Non-pigmented ciliary epithelial cell (primary cell): ENCODE measurements around the gene SLC5A2.

ENCODE experiments used
- DNase-seq: peaks from one replicate; pipeline ENCODE4 v3.0.0-alpha.2; 2010; ENCODE audit warnings: low read depth

SLC5A2 gene

DNA sequence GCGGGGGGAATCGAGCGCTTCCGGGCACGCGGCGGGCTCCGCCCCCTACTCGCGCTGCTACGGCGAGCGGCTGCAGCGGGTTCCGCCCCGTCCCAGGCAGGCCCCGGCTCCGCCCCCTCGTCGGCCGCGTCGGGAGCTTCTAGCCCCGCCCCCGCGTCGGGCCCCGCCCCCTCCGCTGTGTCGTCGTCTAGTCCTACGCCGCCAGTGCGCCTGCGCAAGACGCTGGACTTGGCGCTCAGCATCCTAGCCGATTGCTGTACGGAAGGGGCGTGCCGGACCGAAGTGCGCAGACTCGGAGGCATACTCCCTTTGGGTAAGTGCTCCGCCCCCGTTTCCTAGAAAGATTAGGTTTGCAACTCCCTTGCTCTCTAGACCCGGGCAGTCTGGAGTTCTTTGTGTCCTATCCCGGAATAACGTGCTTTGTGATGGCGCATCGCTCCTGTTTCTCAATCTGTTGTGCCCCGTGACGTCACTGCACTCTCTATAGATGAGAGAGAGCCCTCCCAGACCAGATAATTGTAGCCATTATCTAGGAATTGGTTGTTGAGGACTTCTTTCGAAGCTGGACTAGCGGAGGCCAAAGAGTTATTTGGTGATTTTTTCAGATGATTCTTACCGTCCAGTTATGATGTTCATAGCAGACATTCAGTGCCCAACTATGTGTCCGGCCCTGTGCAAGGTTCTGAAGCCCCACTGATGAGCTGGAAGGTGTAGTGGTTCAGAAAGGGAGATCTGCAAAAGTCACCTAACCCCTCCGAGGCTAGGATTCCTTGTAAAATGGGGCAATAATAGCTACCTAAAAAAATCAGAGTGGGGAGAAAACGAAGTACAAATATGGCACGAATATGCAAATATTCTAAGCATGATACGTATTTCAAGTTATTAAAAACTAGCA lies 23.0 kb upstream of the SLC5A2 start:
- DNase-seq, result peak; percentile 96

DNA sequence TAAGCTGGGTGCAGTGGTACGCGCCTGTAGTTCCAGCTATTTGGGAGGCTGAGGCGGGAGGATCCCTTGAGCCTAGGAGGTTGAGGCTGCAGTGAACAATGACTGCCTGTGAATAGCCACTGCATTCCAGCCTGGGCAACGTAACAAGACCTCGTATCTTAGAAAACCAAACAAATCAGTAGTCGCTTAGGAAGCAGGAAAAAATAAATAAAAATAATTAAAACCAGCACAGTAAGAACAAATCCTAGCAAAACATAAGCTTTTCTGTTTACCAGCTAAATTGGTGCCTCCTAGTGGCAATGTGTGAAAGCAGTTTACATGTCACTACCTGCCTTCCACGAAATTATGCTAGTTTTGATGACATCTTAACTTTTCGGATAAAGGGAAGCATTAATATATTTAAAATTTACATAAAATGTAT lies 22.3 kb upstream of the SLC5A2 start:
- DNase-seq, result no peak

DNA sequence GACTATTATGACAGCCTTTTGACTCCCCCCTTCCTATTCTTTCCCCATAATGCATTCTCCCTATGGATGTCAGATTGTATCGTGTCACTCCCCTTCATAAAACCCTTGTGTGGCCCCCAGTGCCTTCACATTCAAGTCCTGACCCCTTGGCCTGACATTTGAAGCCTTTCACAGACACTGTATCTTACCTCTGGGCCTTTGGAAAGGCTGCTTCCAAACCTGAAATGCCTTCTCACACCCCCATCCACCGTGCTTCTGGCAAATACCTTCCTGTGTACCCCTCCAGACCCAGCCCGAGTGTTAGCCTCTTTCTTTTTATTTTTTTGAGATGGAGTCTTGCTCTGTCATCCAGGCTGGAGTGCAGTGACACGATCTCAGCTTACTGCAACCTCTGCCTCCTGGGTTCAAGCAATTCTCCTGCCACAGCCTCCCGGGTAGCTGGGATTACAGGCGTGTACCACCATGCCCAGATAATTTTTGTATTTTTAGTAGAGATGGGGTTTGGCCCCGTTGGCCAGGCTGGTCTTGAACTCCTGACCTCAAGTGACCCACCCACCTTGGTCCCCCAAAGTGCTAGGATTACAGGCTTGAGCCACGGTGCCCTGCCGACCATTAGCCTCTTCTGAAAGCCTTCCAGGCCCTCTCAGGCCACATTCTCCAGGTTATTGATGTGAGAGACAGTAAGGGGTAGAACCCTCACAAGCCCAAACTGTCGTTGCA lies 21.6 kb upstream of the SLC5A2 start:
- no peak for DNase-seq

DNA sequence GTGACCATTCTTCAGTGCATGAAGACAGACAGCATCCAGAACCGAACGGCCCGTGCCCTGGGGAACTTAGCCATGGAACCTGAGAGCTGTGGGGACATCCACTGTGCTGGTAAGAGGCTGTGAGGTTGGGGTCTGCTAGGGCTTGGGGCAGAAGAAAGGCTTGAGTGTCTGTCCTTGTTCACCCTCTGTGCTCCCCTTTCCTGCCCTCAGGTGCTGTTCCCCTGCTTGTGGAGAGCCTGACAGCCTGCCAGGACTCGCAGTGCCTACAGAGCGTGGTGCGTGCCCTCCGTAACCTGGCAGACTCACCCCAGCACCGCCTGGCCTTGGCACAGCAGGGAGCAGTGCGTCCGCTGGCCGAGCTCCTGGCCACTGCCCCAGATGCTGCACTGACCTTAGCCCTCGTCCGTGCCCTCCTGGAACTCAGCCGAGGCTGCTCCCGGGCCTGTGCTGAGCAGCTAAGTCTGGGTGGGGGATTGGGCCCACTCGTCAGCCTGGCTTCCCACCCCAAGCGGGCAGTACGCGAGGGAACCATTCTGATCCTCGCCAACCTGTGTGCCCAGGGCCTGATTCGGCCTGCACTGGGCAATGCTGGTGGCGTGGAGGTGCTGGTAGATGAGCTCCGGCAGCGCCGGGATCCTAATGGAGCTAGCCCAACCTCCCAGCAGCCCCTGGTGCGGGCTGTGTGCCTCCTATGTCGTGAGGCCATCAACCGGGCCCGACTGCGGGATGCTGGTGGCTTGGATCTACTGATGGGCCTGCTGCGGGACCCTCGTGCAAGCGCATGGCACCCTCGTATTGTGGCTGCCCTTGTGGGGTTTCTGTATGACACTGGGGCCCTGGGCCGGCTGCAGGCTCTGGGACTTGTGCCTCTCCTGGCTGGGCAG lies 20.8 kb upstream of the SLC5A2 start:
- DNase-seq, result no peak

DNA sequence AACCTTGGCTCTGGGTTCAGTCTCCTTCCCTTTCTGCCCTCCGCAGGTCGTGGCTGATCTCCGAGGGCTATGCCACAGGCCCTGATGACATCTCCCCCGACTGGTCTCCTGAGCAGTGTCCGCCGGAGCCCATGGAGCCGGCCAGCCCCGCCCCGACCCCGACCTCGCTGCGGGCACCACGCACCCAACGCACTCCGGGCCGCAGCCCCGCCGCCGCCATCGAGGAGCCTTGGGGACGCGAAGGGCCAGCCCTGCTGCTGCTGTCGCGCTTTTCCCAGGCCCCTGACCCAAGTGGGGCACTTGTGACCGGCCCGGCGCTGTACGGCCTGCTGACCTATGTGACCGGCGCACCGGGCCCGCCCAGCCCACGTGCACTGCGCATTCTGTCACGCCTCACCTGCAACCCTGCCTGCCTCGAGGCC lies 18.6 kb upstream of the SLC5A2 start:
- DNase-seq, result no peak

DNA sequence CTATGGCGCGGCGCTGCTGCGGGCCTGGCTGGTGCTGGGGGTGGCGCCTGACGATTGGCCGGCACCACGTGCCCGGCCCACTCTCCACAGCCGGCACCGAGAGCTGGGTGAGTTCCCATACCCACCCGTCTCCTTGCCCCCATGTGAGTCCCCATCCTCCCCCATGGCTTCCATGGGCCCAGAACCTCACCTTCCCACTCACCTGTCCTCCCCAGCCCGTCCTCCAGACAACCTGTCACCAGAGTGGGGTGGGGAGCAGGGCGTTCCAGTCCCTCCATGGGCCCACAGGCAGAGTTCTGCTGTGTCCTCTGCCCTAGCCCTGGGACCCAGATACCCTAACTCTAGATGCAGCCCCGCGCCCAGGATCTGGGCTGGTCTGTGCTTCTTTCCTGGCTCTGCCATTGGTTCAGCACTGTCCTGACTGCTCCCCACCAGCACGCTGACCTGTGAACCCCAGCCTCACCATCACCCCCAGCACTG lies 18.1 kb upstream of the SLC5A2 start:
- no peak for DNase-seq

DNA sequence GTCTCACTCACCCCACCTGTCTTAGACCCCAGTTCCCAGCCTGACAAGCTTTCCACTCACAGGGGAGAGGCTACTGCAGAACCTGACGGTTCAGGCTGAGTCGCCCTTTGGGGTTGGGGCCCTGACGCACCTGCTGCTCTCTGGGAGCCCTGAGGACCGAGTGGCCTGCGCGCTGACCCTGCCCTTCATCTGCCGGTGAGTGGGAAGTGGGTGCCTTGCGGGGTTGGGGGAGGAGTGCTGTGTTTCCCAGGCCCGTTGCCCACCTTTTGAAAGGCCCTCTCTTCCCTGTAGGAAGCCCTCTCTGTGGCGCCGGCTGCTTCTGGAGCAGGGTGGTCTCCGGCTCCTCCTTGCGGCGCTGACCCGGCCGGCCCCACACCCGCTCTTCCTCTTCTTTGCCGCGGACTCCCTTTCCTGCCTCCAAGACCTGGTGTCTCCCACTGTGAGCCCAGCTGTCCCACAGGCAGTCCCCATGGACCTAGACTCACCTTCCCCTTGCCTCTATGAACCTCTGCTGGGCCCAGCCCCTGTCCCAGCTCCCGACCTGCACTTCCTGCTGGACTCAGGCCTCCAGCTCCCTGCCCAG lies 17.0 kb upstream of the SLC5A2 start:
- DNase-seq, result no peak

DNA sequence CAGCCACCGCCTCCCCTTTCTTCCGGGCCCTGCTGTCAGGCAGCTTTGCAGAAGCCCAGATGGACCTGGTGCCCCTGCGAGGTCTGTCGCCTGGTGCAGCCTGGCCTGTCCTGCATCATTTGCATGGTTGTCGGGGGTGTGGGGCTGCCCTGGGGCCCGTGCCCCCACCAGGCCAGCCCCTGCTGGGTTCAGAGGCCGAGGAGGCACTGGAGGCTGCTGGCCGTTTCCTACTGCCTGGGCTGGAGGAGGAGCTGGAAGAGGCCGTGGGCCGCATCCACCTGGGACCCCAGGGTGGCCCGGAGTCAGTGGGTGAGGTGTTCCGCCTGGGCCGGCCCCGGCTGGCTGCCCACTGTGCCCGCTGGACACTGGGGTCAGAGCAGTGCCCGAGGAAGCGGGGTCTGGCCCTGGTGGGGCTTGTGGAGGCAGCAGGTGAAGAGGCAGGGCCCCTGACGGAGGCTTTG lies 16.5 kb upstream of the SLC5A2 start:
- DNase-seq, result no peak

DNA sequence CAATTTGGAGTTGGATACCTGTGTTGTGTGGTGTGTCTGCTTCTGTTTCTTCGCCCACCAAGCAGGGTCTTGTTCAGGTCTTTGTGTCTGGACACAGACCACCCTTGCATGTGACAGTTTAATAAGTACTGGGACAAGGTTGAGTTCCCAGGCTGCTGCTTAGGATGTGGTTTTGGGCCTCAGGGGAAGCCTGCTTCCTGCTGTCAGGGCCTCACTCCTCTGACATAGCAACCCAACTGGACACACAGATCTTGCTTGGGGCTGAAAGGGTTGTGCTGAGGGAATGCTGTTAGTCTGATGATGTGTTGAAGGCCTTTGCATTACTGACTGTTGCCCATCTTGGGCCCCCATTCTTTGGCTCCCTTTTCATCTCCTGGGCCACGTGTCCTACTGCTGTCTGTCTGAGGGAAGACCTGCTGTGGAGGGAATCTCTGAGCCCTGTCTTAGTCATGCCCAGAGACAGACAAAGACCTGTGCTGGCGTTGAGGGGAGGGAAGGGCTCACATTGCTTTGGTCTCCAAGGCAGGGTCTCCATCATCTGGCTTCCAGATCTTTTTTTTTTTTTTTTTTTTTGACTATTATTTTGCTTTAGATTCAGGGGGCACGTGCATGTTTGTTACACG lies 15.7 kb upstream of the SLC5A2 start:
- DNase-seq, result no peak

DNA sequence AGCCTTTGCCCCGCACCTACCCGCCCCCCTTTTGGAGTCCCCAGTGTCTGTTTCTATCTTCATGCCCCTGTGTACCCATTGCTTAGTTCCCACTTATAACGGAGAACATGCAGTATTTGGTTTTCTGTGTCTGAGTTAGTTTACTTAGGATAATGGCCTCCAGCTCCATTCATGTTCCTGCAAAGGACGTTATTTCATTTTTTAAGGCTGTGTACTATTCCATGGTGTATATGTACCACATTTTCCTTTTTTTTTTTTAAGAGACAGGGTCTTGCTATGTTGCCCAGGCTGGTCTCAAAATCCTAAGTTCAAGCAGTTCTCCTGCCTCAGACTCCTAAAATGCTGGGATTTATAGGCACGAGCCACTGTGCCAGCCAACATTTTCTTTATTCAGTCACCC lies 15.1 kb upstream of the SLC5A2 start:
- DNase-seq, result no peak

DNA sequence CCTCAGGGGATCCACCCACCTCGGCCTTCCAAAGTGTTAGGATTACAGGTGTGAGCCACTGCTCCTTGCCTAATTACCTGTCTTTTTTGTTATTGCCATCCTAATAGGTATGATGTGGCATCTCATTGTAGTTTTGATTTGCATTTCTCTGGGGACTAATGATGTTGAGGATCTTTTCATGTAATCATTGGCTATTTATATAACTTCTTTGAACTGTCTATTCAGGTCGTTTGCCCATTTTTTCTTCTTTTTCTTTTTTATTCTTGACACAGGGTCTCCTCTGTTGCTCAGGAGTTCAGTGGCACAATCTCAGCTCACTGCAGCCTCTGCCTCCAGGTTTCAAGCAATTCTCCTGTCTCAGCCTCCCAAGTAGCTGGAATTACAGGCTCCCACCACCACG lies 12.3 kb upstream of the SLC5A2 start:
- DNase-seq, result no peak

DNA sequence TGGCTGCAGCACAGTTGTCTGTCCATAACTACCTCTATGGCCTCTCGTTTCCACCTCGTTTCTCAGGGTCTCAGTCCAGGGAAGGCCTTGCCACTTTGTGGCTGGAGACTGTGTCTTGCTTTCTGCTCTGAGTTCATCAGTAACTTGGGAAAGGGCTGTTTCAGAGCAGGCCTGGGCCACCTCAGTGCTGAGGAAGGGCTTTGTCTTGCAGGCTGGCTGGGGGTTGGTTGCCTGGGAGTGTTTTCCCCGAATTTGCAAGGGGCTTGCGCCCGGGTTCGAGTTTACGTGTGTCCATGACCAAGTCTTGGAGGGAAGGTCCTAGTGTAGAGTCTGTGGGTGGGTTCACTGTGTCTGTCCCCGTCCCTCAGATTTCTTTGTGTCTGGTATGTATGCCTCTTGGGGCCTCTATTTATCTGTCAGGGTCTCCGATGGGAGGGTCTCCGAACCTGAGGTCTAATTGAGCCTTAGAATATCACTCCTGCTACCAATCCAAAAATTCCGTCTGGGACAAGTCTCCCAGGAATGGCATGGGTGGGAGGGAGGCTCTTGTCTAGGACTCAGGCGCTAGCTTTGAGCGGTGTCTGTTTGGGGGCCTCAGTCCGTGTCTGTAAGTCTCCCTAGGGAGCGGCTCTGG lies 11.6 kb upstream of the SLC5A2 start:
- no peak for DNase-seq

DNA sequence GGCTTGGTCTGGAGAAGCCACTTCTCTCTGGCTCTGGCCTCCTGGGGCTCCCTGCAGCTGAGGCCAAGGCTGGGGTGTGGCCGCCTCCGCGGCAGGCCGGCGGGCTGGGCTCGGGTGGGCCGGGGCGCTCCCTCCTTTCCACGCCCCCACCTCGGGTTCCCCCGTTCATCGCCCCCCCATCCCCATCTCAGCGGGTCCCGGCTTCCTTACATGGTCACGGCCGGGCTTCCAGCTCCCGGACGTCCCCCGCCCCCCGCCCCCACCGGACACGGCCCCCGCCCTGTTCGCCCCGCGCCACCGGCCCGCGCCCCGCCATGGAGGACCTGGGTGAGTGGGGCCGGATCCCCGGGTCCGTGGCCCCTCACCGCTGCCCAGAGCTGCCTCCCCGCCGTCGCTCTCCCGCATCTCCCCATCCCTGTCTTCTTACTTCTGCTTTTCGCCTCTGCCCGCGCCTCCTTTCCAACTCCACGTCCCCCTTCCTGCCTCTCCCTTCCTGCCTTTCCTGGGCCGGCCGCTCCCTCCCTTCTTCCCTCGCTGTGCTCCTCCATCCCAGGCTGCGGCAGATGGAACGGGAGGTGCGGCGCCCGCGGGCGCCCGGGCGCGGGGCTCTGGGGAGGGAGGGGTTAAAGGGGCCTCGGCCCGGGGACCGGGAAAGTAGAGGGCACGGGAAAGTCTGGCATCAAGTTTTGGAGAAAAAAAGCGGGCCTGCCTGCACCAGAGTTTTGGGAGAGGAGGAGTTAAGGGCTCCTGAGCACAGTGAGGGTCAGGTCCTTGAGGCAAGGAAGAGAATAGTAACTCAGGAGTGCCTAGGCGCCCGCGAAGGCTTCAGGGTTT lies 10.8 kb upstream of the SLC5A2 start, which contains the start of gene TGFB1I1:
Gene TGFB1I1 (plus strand): TSS at position 278 of the 834 bp plus-strand sequence. CDS start 37 bp downstream, at position 315.
- no peak for DNase-seq

DNA sequence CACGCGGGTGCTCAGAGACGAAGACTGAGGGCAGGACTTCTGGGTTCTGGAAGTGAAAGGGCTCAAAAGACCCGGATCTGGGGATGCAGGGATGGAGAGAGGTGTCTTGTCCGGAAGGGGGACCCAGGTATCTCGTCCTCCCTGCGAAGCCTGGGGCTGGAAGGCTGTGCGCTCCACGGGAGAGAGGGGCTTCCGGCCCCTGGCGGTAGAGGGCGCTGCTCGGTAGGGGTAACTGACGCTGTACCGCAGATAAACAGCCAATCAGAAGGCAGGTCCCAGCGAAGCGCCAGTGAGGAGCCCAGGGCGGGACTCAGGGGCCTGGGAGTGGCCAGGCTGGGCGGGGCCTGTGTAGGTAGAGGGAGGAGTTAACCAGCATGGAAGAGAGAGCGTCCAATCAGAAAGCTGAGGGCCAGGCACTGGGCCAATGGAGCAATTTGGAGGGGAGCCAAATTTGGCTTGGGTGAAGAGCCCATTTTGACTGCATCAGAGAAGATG lies 10.2 kb upstream of the SLC5A2 start:
- peak; percentile 75 for DNase-seq

DNA sequence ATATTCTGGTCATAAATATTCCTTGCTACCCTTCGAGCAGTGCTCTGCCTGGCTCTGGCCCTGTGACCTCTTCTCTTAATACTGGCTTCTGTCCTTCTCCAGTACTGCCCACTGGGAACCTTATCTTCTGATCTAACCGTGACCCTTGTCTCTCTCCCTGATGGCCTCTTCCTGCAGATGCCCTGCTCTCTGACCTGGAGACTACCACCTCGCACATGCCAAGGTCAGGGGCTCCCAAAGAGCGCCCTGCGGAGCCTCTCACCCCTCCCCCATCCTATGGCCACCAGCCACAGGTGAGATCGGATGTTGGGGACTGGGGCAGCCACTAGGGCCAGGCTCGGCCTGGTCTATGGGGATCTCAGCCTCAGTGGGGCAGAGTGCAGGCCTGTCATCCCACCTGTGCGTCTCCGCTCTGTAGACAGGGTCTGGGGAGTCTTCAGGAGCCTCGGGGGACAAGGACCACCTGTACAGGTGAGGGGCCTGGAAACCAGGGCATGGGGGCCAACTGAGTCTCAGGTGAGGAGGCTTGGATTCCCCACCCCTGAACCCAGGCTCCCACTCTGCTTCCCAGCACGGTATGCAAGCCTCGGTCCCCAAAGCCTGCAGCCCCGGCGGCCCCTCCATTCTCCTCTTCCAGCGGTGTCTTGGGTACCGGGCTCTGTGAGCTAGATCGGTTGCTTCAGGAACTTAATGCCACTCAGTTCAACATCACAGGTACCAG lies 9.5 kb upstream of the SLC5A2 start:
- no peak for DNase-seq

DNA sequence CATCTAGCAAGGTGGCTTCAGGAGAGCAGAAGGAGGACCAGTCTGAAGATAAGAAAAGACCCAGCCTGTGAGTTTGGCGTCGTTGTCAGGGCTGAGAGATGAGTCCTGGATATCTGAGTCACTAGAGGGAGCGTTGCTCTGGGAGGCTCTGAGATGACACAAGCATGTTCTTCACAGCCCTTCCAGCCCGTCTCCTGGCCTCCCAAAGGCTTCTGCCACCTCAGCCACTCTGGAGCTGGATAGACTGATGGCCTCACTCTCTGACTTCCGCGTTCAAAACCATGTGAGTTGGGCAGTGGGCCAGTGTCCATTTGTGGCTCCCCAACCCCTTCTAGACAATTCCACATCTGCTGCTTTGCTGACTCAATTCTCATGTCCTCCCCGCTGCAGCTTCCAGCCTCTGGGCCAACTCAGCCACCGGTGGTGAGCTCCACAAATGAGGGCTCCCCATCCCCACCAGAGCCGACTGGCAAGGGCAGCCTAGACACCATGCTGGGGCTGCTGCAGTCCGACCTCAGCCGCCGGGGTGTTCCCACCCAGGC lies 8.7 kb upstream of the SLC5A2 start:
- peak; percentile 79 for DNase-seq

DNA sequence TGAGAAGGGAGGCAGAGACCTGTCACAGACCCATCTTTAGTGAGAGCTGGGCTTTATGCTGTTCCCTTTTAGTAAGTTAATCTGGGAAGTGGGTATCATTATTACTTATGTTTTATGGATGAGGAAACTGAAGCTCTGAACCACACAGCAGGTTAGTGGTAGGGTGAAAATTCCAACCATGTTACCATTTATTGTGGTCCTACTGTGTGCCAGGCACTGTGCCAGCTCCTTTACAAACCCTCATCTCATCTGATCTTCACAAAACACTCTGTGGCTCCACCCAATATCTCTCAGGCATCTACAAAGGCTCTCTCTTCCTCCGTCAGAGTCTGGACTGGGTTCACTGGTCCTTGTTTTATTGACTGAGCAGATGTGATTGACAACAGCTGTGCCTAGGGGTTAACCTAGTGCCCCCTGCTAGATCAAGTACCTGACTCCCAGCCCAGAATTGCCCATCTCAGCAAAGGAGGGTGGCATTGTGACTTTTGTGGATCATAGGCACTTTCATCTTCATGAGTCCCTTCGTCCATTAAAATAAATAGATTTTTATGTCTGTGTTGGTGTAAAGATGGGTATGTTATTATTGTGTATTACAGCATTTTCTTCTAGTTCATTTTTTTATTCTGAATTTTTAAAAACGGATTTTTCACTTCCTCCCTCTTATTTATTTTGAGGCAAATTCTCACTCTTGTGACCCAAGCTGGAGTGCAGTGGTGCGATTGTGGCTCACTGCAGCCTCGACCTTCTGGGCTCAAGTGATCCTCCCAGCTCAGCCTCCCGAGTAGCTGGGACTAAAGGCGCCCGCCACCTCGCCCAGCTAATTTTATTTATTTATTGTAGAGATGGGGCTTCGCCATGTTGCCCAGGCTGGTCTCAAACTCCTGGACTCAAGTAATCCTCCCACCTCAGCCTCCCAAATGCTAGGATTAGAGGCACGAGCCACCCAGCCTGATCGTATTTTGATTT lies 7.9 kb upstream of the SLC5A2 start:
- no peak for DNase-seq
